GM21723 (cell line): ENCODE results near the gene NFIL3.
A peak's percentile ranks its signal among the peaks of the same experiment; 100 is the strongest.
"Not testable (repeated sequence)": the region's sequence is repeated elsewhere in the genome, so short reads cannot be mapped to it uniquely, and the experiment has no call there.

Experiments used
- ATAC-seq: cut with Tn5 transposase; IDR thresholded peaks from one replicate; pipeline ENCODE4 v1.9.1; 2021; ENCODE audit warnings: mild to moderate bottlenecking, moderate library complexity; ENCODE audit not compliant: unreplicated experiment

The NFIL3 gene

GRCh38 chr9:91398926-91399325 is 24.7 kb downstream of the NFIL3 start:
- ATAC-seq = no peak

DNA sequence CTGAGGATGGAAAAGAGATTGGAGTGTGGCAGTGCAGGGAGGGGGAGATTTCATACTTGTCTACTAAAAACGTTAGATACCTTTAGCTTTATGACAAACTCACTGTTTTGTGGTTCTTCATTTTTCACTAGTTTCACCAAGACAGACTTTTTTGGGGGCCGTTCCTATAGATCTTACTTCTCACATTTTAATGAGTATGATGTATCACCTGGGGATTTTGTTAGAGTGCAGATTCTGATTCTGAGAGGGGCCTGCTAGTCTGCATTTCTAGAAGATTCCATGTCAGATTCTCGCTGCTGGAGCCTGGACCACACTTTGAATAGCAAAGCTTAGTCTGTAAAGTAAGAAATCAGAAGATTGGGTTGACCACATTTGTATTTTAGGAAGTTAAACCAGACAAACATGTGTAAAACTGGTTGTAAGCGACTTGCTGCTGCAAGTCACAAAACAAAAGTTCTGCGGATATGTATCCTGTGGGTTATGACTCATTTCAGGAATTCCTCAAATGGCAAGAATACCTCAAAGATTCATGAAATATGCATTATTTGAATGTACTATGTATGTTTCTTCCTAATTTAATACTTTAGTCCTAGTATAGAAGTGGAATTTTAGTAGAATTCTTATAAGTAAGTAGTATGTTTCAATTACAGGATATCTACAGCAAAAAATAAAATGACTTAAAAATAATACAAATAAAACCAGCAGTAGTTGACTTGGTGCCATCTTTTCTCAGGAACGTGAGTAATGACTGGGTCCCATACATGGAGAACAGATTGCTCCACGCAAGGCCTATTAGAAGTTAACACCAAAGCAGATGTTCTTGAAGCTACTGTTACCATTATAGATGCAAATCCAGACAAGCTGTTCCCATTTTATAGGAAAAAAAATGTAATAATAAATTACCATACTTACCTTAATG is 27.8 kb downstream of the NFIL3 start:
- ATAC-seq = peak; percentile 77

GRCh38 chr9:91395106-91395552 is 28.5 kb downstream of the NFIL3 start:
- ATAC-seq = no peak

DNA sequence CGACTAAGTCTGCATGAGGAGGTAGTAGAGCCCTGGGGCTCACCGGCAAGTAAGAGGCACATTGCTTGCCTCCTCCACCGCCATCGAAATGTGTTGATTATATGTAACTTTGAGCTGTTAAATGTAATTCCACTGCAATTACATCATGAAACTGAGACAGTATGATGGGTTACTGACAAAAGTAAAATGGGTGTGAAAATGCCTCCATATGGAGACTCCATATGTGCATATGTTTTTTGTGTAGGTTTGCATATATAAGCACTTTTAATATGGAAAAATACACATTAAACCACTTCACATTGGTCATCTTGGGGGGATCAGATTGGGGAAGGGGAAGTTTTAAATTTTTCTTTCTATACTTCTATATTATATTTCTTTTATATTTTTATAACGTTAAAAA is 29.8 kb downstream of the NFIL3 start:
- ATAC-seq = no peak

DNA sequence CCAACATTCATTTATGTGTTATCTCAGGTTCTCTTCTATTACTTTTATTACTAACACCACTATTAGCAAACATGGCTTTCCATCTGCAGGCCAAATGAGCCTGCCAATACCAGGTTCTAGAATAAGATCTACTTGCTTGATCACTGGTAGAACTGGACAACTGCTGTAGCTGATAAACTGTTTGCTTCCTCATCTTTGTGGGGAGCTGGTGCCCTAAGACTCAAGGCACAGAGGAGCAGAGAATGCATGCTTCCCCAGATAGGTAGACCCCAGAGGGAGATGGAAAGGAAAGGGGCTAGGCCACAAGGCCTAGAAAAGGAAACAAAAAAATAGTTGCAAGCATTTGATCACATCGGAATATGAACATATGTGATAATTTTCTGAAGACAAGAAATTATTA is 31.2 kb downstream of the NFIL3 start:
- ATAC-seq = no peak

GRCh38 chr9:91391818-91392217 is 31.8 kb downstream of the NFIL3 start:
- ATAC-seq = no peak

DNA sequence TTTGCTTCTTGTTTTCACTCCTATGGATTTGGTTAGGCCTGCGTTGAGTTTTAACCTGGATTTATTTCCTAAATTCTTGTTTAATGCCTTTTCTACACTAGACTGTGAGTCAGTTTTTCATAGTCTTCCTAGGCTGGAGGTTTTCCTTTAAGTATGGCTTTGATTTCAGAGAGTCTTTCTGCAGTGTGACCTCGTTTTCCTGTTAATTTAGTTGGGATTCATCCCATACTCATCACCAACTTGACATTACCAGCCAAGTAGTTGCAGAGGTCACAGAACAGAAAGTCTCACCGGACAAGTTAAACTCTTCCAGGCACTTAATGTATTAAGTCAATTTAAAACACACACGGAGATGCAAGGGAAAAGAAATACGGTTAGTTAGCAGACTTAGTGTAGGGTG is 32.2 kb downstream of the NFIL3 start:
- ATAC-seq = no peak

GRCh38 chr9:91389686-91390085 is 33.9 kb downstream of the NFIL3 start:
- ATAC-seq = not testable (repeated sequence)

DNA sequence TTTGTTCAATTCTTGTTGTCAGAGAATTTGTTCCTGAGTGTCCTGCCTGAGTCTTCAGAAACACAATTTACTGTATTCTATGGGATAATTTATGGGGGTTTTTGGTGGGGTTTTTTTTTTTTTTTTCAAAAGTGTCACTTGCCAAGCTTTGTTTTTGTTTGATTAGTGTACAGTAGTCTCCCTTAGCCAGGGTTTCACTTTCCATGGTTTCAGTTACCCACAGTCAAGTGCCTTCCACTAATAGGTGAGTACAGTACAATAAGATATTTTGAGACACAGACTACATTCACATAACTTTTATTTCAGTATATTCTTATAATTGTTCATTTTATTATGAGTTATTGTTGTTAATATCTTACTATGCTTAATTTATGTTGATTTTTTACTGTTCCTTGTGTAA is 36.9 kb downstream of the NFIL3 start:
- no peak for ATAC-seq

DNA sequence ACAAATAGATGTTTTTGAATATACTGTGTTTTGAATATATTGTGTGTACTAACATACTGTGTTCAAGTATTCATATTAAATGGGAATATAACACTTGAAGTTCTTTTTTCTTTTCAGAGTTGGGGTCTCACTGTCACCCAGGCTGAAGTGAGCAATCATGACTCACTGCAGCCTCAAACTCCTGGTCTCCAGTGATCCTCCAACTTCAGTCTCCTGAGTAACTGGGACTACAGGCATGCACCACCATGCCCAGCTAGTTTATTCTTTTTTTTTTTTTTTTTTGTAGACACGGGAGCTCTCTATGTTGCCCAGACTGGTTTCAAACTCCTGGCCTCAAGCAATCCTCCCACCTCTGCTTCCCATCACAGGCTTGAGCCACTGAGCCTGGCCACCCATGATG is 38.7 kb downstream of the NFIL3 start:
- no peak for ATAC-seq

DNA sequence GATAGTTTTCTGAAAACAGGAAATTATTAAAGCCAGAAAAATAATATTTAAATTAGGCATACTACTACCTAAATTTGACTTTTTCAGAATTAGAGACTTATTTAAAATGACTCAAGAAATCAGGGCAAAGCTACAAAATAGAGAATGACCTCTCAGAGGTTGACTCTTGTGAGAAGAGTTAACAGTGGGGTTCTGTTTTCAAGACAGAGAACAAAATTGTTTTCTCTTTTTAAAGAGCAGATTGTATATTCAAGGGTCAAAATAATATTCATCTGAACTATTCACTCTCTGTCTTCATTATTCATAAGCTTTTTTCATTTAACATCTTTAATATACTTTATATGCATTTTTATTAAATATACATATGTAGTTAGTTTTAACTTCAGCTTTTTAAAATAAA is 40.1 kb downstream of the NFIL3 start:
- ATAC-seq = no peak

DNA sequence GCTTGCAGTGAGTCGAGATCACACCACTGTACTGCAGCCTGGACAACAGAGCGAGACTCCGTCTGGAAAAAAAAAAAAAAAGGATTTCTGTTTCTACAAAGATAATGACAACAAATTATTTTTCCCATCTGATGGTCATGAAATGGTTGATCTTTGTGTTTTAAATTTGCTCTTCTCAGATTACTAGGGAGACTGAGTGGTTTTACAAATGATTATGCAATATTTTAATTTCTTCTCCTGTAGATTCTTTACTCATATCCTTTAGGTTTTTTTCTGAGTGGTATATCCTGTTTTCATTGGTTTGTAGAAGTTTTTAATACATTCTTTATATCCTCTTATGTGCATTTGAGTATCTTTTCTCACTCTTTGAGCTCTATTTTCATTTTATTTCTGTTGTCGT is 41.3 kb downstream of the NFIL3 start:
- ATAC-seq = no peak

DNA sequence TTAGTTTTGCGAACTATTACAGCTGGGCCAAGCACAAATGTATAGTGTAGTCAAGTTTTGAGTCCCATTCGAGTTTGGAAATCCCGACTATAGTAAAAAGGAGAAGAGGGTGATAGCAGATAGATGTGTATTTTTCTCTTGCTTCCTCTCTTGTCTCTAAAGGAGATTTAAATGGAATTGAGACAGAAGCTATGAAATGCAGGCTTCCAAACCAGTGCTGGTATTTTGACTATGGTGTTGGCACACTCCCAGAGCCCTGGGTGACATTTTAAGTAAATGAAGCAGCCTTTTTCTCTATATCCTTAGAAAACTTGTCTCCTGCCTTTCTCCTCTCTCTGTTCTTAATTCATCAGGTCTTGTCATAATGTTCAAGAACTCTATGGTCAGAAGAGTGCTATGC is 44.2 kb downstream of the NFIL3 start:
- ATAC-seq = no peak

DNA sequence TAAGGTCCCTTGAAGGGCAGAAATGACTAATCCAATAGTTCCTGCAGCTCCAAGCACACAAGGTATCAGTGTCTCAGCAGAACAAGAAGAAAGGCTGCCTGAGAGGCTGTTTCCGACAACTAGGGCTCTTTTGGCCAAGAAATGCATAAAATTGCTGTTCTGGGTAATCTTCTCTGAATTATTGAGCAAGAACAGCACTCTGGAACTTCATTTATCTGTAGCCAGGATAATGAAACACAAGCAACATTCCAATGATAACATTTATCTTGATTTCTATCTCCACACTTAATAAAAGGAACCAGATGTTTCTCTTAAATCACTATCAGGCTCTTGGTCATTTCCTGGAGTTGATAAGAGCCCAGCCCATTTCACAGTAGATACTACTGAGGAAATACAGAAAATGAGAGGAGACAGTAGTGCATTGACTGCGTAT is 44.9 kb downstream of the NFIL3 start:
- ATAC-seq = no peak

DNA sequence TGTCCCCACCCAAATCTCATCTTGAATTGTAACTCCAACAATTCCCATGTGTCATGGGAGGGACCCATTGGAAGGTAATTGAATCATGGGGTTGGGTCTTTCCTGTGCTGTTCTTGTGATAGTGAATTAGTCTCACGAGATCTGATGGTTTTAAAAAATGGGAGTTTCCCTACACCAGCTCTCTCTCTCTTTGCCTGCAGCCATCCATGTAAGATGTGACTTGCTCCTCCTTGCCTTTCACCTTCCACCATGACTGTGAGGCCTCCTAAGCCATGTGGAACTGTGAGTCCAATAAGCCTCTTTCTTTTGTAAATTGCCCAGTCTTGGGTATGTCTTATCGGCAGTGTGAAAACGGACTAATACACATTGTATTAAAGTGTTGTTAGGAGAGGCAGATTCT is 45.6 kb downstream of the NFIL3 start:
- not testable (repeated sequence) for ATAC-seq

GRCh38 chr9:91376239-91376638 is 47.4 kb downstream of the NFIL3 start:
- ATAC-seq = no peak

DNA sequence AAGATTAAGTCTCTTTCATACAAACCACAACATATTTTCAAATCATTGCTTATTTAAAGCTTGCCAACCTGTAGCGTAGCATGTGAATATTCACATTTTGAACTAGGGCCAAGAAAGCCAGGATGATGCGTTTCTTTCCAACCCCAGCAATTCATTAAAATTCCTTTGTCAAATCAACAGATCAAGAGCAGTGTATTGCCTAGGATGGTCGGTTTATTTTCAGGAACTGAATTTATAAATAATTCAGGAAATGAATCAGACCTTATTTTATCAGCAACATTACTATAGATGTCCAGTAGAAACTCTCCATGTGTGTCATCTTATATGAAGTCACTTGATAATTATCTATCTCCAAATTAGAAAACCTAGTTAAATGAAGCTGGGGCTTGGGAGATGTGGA is 48.7 kb downstream of the NFIL3 start:
- ATAC-seq = no peak

- ATAC-seq = no peak
Measured at GRCh38 chr9:91371894-91372293, 51.7 kb downstream of the NFIL3 start.

GRCh38 chr9:91370006-91370405 is 53.6 kb downstream of the NFIL3 start:
- not testable (repeated sequence) for ATAC-seq

GRCh38 chr9:91364702-91365101 is 58.9 kb downstream of the NFIL3 start:
- ATAC-seq = no peak

DNA sequence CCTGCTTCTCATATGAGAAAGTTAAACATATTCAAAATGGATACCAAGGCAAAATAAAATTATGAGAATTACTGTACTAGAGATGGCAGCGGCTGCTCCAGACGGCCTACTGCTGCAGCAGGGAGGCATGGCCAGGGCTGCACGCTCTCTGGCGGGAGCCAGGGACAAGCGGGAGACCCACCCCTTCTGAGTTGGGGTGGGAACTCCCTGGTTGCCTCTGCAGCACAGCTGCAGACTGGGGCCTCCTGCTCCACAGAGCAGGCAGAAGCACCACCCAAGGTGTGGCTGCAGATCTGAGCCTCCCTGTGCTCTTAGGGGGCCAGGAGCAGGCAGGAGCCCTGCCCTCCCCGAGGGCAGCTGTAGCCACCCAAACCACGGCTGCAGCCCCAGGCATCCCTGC is 59.6 kb downstream of the NFIL3 start:
- no peak for ATAC-seq

DNA sequence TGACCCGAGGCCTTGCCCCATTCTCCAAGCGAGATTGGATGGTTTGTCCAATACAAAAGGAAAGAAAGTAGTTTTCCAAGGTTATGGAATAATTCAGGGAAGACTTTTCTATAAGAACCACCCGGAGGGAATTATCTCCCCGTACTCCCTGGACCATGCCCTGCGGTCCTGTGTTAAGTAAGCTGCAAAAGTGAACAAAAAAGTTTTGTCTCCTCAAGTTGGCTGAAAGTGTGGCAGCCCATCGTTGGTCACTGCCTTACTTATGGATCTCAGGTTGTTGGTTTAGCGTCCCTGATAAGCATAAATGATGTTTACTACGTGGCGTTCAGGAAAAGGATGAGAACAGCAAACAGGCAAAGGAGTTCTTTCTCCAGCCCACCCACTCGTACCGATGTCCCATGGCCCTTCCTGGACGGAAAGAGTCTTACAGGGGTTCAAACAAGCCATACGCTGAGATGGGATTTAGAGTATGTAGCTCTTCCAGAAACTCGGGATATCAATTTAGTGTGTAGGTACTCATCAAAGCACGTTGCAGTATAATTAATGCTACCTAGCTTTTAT is 61.5 kb downstream of the NFIL3 start:
- no peak for ATAC-seq
